ENCODE results near the gene LRRC74B.

GRCh38 chr22:21069375-21069774 is 23.6 kb downstream of the LRRC74B start:
- TF ChIP-seq CTCF (IDR thresholded peaks at IDR 0.05; ENCODE audit: insufficient read depth, low read depth, low read length) (no peak), EZH2 (IDR thresholded peaks at IDR 0.05; ENCODE audit: insufficient read depth, low read length) (no peak)
